ENCODE data around the gene LCN9. TPM values are rescaled to one million over a fixed set of nuclear protein-coding genes. Genes with fewer than 3 reads are reported as not detected.

LCN9 gene
- total RNA-seq, 1 donor from 2014 or later = 1.1 TPM

DNA sequence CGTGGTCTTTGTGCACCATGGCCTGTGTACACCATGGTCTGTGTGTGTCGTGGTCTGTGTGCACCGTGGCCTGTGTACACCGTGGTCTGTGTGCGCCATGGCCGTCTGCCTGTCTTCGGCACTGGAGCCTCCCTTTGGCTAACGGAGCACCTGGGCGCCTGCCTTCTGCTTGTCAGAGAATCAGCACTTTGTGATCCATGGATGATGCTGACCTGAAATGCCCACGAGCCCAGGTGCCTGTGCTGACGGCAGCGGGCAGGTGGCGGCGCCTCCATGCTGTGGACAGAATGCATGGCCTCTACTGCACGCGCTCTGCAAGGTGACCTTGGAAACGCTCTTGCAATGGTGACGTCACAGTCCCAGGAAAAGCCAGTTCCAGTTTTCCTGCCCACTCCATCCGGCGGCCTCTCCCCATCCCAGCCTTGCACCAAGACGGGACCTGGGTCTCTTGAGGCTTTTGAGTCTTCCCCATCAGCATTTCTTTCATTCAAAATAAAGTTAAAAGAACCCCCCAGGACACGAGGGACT lies 14.6 kb downstream of the LCN9 start:
- no peaks in the 10 kb centered on the region for H3K36me3 Mint-ChIP-seq
- H3K9me3 Mint-ChIP-seq = no peaks in the 10 kb centered on the region
- no peak for DNase-seq (ENCODE audit: extremely low spot score, unreplicated experiment)
- no peak overlapping the region for H3K27ac Mint-ChIP-seq
- H3K4me1 Mint-ChIP-seq (ENCODE audit: unreplicated experiment) = peaks cover 4% of the 10 kb centered on the region
- no peak for TF ChIP-seq CTCF (conservative IDR thresholded peaks at IDR 0.05)
- no peak overlapping the region for H3K4me3 Mint-ChIP-seq
- H3K27me3 Mint-ChIP-seq = peaks cover 23% of the 10 kb centered on the region

- no peak overlapping the region for H3K4me3 Mint-ChIP-seq
- H3K27me3 Mint-ChIP-seq = peaks cover 23% of the 10 kb centered on the region
- H3K27ac Mint-ChIP-seq = no peak overlapping the region
- peaks cover 4% of the 10 kb centered on the region for H3K4me1 Mint-ChIP-seq (ENCODE audit: unreplicated experiment)
- DNase-seq (ENCODE audit: extremely low spot score, unreplicated experiment) = no peak
- TF ChIP-seq CTCF (conservative IDR thresholded peaks at IDR 0.05) = no peak
- H3K36me3 Mint-ChIP-seq = no peaks in the 10 kb centered on the region
- H3K9me3 Mint-ChIP-seq = no peaks in the 10 kb centered on the region
Observed at GRCh38 chr9:135678236-135679017, 15.3 kb downstream of the LCN9 start.

- Mint-ChIP-seq H3K27ac (no peak overlapping the region), H3K4me1 (ENCODE audit: unreplicated experiment) (peaks cover 4% of the 10 kb centered on the region), H3K27me3 (peaks cover 15% of the 10 kb centered on the region), H3K36me3 (no peaks in the 10 kb centered on the region), H3K9me3 (no peaks in the 10 kb centered on the region), H3K4me3 (no peak overlapping the region)
- TF ChIP-seq CTCF (conservative IDR thresholded peaks at IDR 0.05) = no peak
- DNase-seq (ENCODE audit: extremely low spot score, unreplicated experiment) = no peak
Observed at GRCh38 chr9:135680056-135680455, 16.9 kb downstream of the LCN9 start.

GRCh38 chr9:135681161-135681560 lies 18.1 kb downstream of the LCN9 start:
- no peak overlapping the region for H3K27ac Mint-ChIP-seq
- no peaks in the 10 kb centered on the region for H3K36me3 Mint-ChIP-seq
- no peak for TF ChIP-seq CTCF (conservative IDR thresholded peaks at IDR 0.05)
- no peak for DNase-seq (ENCODE audit: extremely low spot score, unreplicated experiment)
- H3K9me3 Mint-ChIP-seq = no peaks in the 10 kb centered on the region
- H3K27me3 Mint-ChIP-seq = peaks cover 13% of the 10 kb centered on the region
- H3K4me3 Mint-ChIP-seq = no peak overlapping the region
- peaks cover 4% of the 10 kb centered on the region for H3K4me1 Mint-ChIP-seq (ENCODE audit: unreplicated experiment)

DNA sequence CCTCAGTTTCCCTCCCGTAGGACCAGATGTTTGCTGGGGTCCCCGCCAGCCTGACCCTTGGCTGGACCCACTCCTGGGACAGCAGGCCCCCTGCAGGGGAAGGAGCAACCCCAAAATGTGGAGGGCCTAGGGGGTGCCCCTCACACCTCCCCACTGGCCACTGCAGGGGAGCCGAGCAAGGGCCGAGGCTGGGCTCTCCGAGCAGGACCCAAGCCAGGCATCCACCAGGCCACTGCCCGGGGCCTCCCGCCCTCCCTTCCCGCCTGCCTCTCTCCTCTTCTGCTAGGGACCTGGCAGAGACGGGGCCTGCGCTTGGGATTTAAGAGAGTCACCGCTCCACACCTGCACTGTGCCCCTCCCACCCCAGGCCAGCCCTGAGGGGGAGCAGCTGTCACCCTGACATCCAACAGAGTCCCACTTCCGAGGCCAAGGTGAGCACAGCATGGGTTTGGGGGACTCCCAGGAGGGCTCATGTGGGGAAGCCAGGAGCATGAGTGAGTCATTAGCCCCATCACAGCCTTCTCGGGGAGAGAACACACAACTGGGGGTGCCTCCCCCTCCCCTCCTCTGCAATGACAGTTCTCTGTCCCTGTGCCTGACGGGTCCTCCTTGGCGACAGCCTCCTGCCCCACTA lies 20.4 kb downstream of the LCN9 start:
- no peak for TF ChIP-seq CTCF (conservative IDR thresholded peaks at IDR 0.05)
- no peaks in the 10 kb centered on the region for H3K36me3 Mint-ChIP-seq
- no peak for DNase-seq (ENCODE audit: extremely low spot score, unreplicated experiment)
- H3K4me3 Mint-ChIP-seq = no peak overlapping the region
- peaks cover 4% of the 10 kb centered on the region for H3K4me1 Mint-ChIP-seq (ENCODE audit: unreplicated experiment)
- no peaks in the 10 kb centered on the region for H3K9me3 Mint-ChIP-seq
- no peak overlapping the region for H3K27ac Mint-ChIP-seq
- peaks cover 13% of the 10 kb centered on the region for H3K27me3 Mint-ChIP-seq

Data from type B pancreatic cell (in vitro differentiated cells).